Measurements from ENCODE around the gene PDIA5.

- TF ChIP-seq CTCF (IDR thresholded peaks at IDR 0.05; ENCODE audit: low read length) (no peak), EZH2 (IDR thresholded peaks at IDR 0.05; ENCODE audit: borderline replicate concordance, low read length) (no peak)
These were observed 89.6 kb downstream of the PDIA5 start for GRCh38 chr3:123156276-123156995.
